Activated CD8-positive, alpha-beta memory T cell treated with anti-CD3 and anti-CD28 coated beads, Interleukin-2, amount 50 U/mL, for 24 hours (primary cell): ENCODE data around the gene CHEK2.
"Not testable (repeated sequence)": the region's sequence is repeated elsewhere in the genome, so short reads cannot be mapped to it uniquely, and the experiment has no call there.

ENCODE experiments used
- DNase-seq: peaks from one replicate; pipeline ENCODE4 v3.0.0-alpha.2; 2020; ENCODE audit errors: extremely low read depth

The CHEK2 gene

DNA sequence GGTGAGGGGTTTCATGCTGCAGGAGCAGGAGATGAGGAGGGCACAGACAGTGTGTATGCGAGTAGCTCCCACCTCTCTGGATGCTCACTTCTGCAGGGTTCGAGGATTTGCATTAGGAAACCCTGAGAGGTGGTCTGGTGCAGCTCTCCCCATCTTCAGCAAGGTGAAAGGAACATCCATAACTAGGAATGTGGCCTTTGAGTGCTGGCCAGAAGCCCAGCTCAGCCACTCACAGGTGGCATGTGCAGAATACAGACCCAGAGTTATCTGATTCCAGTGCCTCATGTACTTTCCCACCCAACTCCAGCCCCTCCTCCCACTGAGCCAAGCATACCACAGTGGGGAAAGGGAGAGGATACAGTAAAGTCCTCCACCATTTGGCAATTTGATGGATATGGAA lies 51.8 kb downstream of the CHEK2 start:
- DNase-seq = not testable (repeated sequence)

DNA sequence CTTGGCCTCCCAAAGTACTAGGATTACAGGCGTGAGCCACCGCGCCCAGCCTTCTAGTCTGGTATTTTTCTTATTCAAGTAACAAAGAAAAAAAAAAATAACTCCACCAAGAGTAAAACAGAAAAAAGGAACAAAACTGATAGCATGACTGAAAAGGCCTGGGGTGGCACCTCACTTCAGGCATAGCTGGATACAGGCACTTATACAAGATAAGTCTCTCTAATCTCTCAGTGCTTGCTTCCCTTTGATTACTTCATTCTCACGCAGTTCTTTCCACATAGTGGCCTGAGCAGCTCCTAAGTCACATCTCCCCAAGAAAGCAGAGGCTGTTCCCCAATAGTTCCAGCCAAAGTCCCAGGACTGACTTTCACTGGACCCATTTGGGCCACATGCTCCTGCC lies 58.7 kb downstream of the CHEK2 start:
- DNase-seq = not testable (repeated sequence)

DNA sequence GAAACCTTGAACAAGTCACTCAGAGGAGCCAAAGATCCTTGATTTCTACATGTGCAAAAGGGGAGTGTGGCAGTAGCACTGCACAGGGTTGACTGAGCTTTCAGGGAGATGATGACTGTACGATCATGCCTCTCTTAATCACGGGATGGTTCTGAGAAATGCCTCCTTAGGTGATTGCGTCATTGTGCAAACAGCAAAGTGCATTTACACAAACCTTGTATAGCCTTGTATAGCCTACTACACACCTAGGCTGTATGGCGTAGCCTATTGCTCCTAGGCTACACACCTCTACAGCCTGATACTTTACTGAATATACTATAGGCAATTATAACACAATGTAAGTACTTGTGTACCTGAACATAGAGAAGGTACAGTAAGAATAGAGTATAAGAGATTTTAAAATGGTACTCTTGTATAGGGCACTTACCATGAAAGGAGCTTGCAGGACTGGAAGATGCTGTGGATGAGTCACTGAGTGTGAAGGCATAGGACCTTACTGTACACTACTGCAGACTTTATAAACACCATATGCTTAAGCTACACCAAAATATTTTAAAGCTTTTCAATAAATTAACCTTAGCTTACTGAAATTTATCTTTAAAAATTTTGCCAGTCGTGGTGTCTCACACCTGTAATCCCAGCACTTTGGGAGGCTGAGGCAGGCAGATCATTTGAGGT lies 60.7 kb downstream of the CHEK2 start:
- not testable (repeated sequence) for DNase-seq

DNA sequence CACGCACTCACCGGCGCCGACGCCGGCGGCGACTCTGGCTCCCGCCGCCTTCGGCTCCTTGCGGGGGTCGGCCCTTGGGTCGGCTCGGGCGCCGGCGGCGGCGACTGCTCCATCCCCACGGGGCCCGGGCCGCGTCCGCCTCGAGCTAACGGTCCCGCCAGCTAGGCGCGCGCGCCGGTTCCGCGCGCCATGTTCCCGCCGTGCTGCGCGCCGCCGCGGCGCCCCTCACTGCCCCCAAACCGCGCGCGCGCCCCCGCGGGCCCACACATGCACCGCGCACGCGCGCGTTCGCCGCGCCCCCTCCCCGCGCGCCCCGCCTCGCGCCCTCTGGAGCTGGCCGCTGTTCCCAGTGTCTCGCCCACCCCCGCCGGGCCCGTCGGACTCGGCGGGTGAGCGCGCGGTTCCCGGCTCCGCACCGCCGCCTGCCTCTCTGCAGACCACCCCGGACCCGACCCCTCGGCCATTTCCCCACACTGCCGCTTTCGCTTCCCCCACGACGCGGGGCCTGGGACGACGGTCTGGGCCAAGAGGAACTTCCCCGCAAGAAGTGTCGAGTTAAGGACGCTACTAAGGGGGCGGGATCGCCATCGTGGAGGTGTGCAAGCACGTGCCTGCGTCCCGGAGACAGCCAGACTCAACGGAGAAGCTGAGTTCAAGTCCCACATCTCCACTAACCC lies 61.9 kb downstream of the CHEK2 start, which contains the start of gene TTC28:
Gene TTC28 (minus strand): TSS at position 230 of the 677 bp plus-strand sequence. CDS start 117 bp downstream, at position 113.
- DNase-seq = not testable (repeated sequence)

DNA sequence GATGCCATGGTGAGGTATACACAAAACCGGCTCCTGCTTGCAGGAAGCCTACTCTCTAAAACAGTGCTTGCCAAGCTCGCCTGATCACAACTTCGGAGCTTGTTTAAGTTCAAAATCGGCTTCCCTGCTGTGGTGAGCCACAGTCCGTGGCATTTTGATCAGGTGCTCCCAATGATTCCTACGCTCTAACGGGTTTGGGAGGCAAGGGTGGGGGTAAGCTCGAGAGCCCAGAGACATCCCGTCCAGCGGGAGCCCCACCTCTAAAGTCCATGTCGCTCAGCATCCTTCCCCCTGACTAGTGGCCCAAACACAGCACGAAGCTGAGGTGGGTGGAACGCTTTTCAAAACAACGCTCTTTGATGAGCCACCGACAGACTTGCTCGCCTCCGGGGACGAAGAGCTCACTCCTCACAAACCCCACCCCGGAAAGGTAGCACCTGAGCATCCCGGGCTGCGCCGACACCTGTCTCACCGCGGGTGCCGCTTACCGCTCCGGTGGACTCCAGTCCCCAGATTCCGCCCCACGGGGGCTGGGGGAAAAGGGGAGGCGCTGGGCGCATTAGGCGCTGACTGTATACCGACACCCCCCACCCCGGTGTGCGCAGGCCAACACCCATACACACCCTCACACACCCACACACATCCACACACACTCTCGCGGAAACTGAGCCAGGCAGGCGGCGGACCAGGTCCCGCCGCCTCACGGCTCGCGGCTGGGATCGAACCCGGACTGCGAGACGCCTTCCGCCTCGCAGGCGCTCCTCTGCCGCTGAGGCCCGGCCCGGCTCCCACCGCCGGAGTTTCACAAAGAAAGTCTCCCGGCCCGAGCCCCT lies 62.6 kb downstream of the CHEK2 start:
- DNase-seq = not testable (repeated sequence)

DNA sequence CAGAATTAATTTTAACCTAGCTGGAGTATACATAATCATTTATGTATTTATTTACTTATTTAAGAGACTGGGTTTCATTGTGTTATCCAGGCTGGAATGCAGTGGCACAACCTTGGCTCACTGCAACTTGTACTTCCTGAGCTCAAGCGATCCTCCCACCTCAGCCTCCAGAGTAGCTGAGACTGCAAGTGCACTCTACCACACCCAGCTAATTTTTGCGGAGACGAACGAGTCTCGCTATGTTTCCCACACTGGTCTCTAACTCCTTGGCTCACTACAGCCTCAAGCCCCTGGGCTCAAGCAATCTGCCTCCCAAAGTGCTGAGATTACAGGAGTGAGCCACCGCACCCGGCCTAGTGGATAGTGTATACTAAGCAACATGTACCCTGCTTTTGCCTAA lies 63.5 kb downstream of the CHEK2 start:
- DNase-seq = not testable (repeated sequence)

DNA sequence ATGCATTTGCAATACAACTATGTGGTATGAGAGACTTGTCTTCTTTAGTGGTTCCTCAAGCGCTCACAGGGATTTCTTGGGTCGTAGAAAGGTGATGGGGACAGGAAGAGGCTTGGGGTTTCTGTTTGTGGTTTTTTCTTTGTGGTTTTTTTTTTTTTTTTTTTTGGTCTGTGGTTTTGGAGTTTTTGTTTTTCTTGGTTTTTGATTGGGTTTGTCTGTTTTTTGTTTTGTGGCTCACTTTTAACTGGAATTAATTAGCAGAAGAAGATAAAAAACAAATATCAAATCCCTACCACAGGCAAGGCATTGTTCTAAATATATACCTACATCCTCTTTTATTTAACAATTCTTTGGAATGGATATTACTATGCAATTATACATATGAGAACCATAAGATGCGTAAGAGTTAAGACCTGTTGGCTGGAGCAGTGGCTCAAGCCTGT lies 67.5 kb downstream of the CHEK2 start:
- no peak for DNase-seq

DNA sequence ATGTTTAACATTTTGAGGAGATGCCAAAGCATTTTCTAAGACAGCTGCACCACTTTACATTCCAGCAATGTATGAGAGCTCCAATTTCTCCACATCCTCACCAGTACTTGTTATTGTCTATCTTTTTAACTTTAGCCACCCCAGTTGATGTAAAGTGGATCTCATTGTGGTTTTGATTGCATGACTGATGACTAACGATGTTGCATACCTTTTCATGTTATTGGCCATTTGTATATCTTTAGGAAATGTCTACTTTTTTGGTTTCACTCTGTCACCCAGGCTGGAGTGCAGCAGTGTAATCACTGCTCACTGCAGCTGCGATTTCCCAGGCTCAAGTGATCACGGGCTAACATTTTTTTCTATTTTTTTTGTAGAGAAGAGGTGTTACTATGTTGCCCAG lies 70.9 kb downstream of the CHEK2 start:
- no peak for DNase-seq

DNA sequence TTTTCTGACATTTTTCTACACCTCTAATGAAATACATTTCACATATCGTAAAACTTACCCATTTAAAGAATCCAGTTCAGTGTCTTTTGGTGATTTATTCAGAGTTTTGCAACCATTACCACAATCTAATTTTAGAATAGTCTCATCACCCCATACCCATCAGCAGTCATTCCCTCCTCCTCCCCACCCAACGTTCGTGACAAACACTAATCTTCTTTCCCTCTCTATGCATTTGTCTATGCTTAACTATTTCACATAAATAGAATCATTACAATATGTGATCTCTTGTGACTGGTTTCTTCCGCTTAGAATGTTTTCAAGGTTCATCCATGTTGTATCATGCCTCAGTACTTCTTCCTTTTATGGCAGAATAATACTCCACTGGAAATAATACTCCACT lies 71.5 kb downstream of the CHEK2 start:
- no peak for DNase-seq

DNA sequence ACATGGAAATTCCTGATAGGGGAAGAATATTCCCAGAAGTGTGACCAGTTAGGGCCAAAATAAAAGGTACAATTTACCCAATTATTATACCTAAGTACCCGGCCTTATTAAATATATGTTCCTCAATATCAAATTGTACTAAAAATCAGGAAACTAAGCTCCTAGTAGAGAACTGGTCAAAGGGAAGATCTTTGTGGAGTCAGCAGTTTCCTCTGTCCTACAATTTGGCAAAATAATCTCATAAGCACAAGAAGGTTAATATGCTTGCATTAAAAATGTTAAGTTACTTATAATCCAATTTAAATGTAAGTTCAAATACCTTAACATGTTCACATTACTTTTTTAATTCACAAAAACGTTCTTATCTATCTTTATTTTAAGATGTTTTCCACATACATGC lies 72.2 kb downstream of the CHEK2 start:
- DNase-seq = no peak

DNA sequence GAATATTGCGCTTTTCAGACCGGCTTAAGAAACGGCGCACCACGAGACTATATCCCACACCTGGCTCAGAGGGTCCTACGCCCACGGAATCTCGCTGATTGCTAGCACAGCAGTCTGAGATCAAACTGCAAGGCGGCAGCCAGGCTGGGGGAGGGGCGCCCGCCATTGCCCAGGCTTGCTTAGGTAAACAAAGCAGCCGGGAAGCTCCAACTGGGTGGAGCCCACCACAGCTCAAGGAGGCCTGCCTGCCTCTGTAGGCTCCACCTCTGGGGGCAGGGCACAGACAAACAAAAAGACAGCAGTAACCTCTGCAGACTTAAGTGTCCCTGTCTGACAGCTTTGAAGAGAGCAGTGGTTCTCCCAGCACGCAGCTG lies 78.1 kb downstream of the CHEK2 start:
- DNase-seq = not testable (repeated sequence)

DNA sequence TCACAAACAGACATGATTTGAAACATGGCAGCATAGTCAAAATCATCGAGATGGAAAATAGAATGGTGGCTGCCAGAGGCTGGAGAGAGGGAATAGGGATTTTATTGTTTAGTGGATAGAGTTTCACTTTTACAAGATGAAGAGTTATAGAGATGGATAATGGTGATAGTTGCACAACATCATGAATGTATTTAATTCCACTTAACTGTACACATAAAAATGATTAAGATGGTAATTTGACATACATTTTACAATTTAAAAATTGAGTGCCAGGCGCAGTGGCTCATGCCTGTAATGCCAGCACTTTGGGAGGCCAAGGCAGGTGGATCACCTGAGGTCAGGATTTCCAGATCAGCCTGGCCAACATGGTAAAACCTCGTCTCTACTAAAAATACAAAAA lies 83.2 kb downstream of the CHEK2 start:
- DNase-seq = no peak

DNA sequence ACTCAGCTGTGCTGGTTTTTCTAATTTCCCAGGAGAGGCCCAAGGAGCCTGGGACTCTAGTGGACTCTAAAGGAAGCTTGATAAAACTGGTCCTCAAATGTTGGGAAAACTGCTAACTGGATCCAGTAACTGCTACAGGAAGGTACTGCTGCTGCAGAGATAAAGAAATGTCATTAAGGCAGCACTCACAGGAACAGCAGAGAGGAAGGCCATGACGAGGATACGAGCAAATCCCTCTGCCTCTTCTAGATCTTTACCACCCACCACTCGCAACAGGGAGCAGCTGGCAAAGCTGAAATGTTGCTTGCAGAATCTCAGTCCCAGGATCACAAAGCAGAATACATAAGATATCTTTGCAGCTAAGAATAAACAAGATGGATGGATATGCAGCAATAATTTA lies 85.4 kb downstream of the CHEK2 start:
- no peak for DNase-seq

DNA sequence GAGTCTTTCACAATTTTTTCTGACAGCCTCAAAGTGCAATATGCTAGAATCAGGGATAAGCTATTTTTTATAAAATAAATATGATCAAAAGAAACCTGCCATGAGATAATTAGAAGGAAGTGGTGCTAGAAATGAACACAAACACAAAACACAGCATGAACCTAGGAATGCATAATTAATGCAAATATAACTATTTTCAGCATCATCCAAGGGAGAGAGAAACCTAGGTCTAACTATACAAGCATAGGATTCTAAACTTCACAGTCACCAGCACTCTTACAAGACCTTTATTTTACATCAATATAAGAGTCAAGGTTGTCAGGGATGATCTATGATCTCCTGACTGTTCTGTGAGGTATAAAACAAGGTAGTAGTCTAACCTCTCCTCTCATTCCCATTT lies 91.2 kb downstream of the CHEK2 start:
- DNase-seq = no peak

DNA sequence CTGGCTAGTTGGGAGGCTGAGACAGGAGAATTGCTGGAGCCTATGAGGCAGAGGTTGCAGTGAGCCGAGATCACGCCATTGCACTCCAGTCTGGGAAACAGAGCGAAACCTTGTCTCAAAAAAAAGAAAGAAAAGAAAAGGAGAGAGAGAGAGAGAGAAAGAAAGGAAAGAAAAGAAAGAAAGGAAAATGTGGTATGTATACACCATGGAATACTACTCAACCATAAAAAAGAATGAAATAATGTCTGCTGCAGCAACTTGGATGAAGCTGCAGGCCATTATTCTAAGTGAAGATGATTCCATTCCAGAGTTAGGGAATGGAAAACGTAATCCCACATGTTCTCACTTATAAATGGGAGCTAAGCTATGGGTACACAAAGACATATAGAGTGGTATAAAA lies 92.8 kb downstream of the CHEK2 start:
- DNase-seq = no peak

DNA sequence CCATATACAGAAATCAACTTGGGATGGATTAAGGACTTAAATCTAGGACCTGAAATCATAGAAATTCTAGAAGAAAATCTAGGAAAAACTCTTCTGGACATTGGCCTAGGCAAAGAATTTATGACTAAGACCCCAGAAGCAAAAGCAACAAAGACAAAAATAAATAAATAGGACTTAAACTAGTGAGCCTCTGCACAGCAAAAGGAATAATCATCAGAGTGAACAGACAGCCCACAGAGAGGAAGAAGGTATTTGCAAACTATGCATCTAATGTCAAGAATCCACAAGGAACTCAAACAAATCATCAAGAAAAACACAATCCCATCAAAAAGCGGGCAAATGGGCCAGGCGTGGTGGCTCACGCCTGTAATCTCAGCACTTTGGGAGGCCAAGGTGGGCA lies 94.4 kb downstream of the CHEK2 start:
- DNase-seq = no peak

DNA sequence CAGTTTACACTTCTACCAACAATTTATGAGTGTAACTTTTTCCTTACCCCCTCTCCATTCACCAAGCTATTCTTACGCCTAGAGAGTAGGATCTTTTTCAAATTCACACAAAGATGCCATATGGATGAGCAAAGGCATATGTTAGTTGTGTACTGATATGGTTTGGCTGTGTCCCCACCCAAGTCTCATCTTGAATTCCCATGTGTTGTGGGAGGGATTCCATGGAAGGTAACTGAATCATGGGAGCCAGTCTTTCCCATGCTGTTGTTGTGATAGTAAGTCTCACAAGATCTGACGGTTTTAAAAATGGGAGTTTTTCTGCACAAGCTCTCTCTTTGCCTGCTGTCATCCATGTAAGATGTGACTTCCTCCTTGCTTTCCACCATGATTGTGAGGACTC lies 102.3 kb downstream of the CHEK2 start:
- no peak for DNase-seq
